HG03159 (cell line): ENCODE measurements around the gene ABHD18.
"Not testable (repeated sequence)": the region's sequence is repeated elsewhere in the genome, so short reads cannot be mapped to it uniquely, and the experiment has no call there.

ENCODE experiments used
- ATAC-seq: cut with Tn5 transposase; IDR thresholded peaks from one replicate; pipeline ENCODE4 v1.9.1; 2021; ENCODE audit warnings: mild to moderate bottlenecking, moderate library complexity; ENCODE audit not compliant: unreplicated experiment

ABHD18 gene

GRCh38 chr4:127988638-127989037, 23.4 kb downstream of the ABHD18 start:
- ATAC-seq = no peak

DNA sequence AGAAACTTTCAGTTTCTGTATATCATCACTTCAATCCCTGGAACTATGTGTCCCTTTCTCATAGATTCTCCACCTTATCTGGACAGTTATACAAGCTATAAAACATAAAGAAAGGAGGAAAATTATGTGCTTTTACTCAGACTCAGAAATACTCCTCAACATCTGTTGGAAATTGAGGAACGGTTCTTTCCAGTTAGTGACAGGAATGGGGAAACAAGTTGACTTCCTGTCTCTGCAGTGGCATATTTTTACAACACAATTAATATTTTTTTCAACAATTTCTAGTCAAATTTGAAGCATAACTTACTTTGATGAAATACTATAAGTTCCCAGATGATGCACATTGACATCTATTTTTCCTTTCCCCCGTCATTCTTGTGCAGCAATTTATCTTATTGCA, 27.9 kb downstream of the ABHD18 start:
- no peak for ATAC-seq

- ATAC-seq = no peak
These were observed 30.6 kb downstream of the ABHD18 start for GRCh38 chr4:127995776-127996175.

- not testable (repeated sequence) for ATAC-seq
These were observed 31.3 kb downstream of the ABHD18 start for GRCh38 chr4:127996521-127996920.

GRCh38 chr4:127997534-127998388, 32.6 kb downstream of the ABHD18 start:
- ATAC-seq = peak; percentile 98

- ATAC-seq = no peak
These were observed 41.4 kb downstream of the ABHD18 start for GRCh38 chr4:128006592-128006991.

- no peak for ATAC-seq
These were observed 44.2 kb downstream of the ABHD18 start for GRCh38 chr4:128009428-128009827.

DNA sequence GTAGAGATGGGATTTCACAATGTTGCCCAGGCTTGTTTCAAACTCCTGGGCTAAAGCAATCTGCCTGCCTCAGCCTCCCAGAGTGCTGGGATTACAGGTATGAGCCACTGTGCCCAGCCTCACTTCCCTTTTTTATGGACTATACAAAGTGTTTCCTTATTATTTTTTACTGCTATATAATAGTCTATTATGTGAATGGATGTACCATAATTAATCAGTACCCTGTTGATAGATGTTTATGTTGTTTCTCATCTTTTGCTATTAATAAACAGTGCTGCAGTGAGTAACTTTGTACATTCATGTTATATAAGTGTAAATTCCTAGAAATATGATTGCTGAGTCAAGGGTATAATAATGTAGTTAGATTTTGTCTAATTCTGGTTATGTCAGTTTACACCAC, 60.1 kb downstream of the ABHD18 start:
- ATAC-seq = no peak

GRCh38 chr4:128029907-128030306, 64.7 kb downstream of the ABHD18 start:
- no peak for ATAC-seq

DNA sequence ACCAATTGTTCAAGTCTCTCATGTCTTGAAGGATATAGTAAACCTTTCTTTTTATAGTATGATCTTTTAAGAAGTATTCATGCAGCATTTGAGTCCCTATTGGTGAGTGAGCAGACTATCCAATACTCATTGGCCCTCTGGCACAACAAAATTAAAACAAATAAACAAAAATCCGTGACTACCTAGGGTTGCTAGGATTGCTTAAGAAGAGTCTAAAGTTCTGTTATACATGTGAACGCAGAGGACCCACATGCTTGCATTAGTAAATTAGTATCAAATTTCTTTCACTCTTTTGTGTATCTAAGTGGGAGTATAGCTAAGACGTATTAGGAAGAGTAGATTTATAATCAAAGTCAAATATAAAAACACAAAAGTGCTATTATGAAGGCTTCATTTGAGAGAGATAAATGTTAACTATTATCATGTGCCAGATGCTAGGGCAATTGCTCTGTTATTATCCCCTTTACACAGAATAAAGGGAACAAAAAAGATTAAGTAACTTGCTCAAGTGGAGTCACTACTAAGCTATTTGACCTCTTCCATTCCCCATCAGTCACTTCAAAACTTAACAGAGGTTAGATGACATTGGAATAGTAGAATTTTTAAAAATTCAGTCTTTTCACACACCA, 66.7 kb downstream of the ABHD18 start:
- ATAC-seq = no peak

DNA sequence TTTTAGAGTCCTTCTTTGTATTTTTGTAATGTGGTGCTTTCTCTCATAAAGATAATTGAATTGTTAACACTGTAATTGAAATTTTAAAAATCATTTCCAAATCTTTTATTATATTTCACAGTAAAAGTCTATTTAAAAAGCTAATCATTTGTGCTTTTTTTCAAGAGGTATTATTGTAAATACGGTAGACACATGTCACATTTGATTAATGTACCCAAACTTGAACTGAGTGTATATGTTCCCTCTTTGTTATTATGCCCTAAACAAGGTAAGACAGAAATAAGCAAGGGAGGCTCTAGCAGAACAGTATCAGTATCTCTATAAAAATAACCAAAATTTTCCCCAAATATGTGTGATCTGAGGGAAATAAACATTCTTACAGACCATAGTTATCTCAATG, 74.4 kb downstream of the ABHD18 start:
- ATAC-seq = no peak

GRCh38 chr4:128047019-128047418, 81.8 kb downstream of the ABHD18 start:
- not testable (repeated sequence) for ATAC-seq

DNA sequence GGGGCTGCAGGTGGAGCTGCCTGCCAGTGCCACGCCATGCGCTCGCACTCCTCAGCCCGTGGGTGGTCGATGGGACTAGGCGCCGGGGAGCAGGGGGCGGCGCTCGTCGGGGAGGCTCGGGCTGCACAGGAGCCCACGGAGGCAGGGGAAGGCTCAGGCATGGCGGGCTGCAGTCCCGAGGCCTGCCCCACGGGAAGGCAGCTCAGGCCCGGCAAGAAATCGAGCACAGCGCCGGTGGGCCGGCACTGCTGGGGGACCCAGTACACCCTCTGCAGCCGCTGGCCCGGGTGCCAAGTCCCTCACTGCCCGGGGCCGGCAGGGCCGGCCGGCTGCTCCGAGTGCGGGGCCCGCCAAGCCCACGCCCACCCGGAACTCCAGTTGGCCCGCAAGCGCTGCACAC, 82.3 kb downstream of the ABHD18 start:
- not testable (repeated sequence) for ATAC-seq

DNA sequence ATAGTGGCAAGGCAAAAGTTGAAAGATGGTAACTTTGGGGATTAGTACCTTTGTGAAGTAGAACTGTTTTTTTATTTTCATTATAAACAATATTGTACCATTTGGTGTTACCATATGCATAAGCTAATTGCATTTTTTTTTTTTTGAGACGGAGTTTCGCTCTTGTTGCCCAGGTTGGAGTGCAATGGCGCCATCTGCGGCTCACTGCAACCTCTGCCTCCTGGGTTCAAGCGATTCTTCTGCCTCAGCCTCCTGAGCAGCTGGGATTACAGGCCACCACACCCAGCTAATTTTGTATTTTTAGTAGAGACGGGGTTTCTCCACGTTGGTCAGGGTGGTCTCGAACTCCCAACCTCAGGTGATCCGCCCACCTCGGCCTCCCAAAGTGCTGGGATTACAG, 86.0 kb downstream of the ABHD18 start:
- ATAC-seq = not testable (repeated sequence)

DNA sequence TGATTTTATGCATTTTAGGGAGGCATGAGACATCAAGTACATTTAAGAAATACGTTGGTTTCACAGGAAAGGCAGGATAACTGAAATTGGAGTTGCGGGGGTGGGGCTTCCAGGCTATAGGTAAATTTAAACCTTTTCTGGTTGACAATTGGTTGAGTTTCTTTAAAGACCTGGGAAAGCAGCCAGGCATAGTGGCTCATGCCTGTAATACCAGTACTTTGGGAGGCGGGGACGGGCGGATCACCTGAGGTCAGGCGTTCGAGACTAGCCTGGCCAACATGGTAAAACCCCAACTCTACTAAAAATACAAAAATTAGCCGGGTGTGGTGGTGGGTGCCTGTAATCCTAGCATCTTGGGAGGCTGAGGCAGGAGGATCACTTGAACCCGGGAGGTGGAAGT, 89.7 kb downstream of the ABHD18 start:
- not testable (repeated sequence) for ATAC-seq

GRCh38 chr4:128055441-128056206, 90.4 kb downstream of the ABHD18 start:
- ATAC-seq = not testable (repeated sequence)

DNA sequence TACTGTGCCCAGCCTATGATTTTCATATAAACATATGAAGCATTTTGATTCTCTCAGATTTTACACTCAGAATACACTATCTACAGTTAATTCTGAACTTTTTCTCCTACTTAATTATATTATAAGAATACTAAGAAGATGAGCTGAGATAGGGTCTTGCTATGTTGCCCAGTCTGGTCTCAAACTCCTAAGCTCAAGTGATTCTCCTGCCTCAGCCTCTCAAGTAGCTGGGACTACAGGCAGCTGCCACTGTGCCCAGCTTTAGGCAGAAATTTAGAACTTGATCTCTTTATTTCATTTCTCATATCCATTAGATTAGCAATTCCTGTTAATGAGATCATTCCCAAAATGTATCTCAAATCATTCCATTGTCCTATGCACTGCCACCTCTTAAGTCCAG, 91.2 kb downstream of the ABHD18 start:
- ATAC-seq = no peak

- ATAC-seq = no peak
These were observed 95.0 kb downstream of the ABHD18 start for GRCh38 chr4:128060121-128060698.

DNA sequence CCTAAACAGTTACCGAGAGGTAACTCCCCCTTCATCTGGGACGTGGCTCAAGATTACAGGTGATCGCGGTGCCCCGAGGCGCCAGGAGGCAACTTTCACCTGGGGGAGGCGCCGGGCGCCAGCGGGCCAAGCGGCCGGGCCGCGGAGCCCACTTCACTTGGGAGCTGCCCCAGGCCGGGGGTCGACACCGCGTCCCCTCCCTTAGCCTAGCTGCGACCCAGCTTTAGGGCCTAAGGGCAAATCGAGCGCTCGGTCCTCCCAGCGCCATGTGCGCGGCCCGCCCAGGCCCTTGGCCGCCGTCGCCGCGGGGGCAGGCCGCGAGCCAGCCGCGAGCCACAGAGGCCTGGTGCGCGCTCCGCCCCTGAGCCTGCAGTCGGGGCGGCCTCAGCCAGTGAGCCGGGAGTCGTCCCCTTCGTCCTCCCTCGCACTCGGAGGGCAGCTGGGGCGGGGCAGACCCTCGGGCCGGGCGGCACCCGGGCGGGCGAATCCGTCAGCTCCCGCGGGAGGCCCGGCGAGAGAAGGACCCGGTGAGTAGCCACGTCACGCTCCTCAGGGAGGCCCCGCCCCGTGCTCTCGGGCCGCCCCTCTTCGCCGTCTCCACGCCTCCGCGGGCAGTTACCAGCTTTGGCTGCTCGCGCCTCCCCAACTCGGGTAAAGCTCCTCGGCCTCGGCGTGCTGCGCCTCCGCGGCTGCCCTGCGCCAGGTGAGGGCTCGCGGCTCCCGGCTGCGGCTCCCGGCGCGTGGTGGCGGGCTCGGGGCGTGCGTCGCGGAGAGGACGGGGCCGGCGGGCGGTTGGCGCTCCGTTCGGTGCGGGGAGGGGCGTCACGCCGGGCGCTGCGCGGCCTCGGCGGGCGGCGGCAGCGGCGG, 95.7 kb downstream of the ABHD18 start, which contains the start of gene LARP1B:
LARP1B (plus strand) TSS at position 614 of the 867 bp plus-strand sequence. CDS start 13,640 bp downstream, outside the sequence.
- ATAC-seq = peak; percentile 92
